ENCODE measurements around the gene GSTK1.

GSTK1 gene

GRCh38 chr7:143281529-143281928 is 18.3 kb downstream of the GSTK1 start:
- no peaks in the 10 kb centered on the region for H4K20me1 ChIP-seq (ENCODE audit: control insufficient read depth, insufficient read depth, low read depth, low read length)
- peaks cover 30% of the 10 kb centered on the region for H3K4me1 ChIP-seq (ENCODE audit: control insufficient read depth, low read length)
- H3K27me3 ChIP-seq (ENCODE audit: control insufficient read depth, low read length), result no peaks in the 10 kb centered on the region

GRCh38 chr7:143282124-143282523 is 18.9 kb downstream of the GSTK1 start:
- Histone ChIP-seq H3K27me3 (ENCODE audit: control insufficient read depth, low read length) (no peaks in the 10 kb centered on the region), H3K4me2 (ENCODE audit: low read length) (no peak overlapping the region), H3K79me2 (ENCODE audit: control insufficient read depth, low read length) (no peaks in the 10 kb centered on the region), H3K4me3 (ENCODE audit: low read length) (no peak overlapping the region), H3K4me1 (ENCODE audit: control insufficient read depth, low read length) (peaks cover 30% of the 10 kb centered on the region), H3K27ac (ENCODE audit: low read depth, low read length) (no peak overlapping the region), H3F3A (ENCODE audit: control insufficient read depth, insufficient read depth) (0 out of 2 replicates have a peak, but pooled peaks cover 5% of the 10 kb centered on the region), H3K9me3 (ENCODE audit: control insufficient read depth, insufficient read depth, low read length) (peaks cover under 1% of the 10 kb centered on the region), H3K36me3 (ENCODE audit: control insufficient read depth, low read length) (no peaks in the 10 kb centered on the region), H4K20me1 (ENCODE audit: control insufficient read depth, insufficient read depth, low read depth, low read length) (no peaks in the 10 kb centered on the region), H3K9me2 (replicated peaks; ENCODE audit: control insufficient read depth, low read length) (no peaks in the 10 kb centered on the region)
- TF ChIP-seq EZH2phosphoT487 (IDR thresholded peaks at IDR 0.05; ENCODE audit: borderline replicate concordance, low read length) (no peak), CTCF (IDR thresholded peaks at IDR 0.05; ENCODE audit: low read depth, low read length, poor library complexity, severe bottlenecking) (no peak)

More at GRCh38 chr7:143281529-143281928, 18.3 kb downstream of the GSTK1 start:
- Histone ChIP-seq H3K27ac (ENCODE audit: low read depth, low read length) (no peak overlapping the region), H3K9me2 (replicated peaks; ENCODE audit: control insufficient read depth, low read length) (no peaks in the 10 kb centered on the region), H3K4me3 (ENCODE audit: low read length) (no peak overlapping the region), H3K36me3 (ENCODE audit: control insufficient read depth, low read length) (no peaks in the 10 kb centered on the region), H3K4me2 (ENCODE audit: low read length) (no peak overlapping the region), H3K79me2 (ENCODE audit: control insufficient read depth, low read length) (no peaks in the 10 kb centered on the region), H3F3A (ENCODE audit: control insufficient read depth, insufficient read depth) (0 out of 2 replicates have a peak, but pooled peaks cover 5% of the 10 kb centered on the region), H3K9me3 (ENCODE audit: control insufficient read depth, insufficient read depth, low read length) (no peaks in the 10 kb centered on the region)
- TF ChIP-seq CTCF (IDR thresholded peaks at IDR 0.05; ENCODE audit: low read depth, low read length, poor library complexity, severe bottlenecking) (no peak), EZH2phosphoT487 (IDR thresholded peaks at IDR 0.05; ENCODE audit: borderline replicate concordance, low read length) (no peak)

GRCh38 chr7:143283381-143283780 is 20.1 kb downstream of the GSTK1 start:
- Histone ChIP-seq H3K27me3 (ENCODE audit: control insufficient read depth, low read length) (no peaks in the 10 kb centered on the region), H3F3A (ENCODE audit: control insufficient read depth, insufficient read depth) (0 out of 2 replicates have a peak, but pooled peaks cover 5% of the 10 kb centered on the region), H3K4me1 (ENCODE audit: control insufficient read depth, low read length) (peaks cover 38% of the 10 kb centered on the region), H3K9me2 (replicated peaks; ENCODE audit: control insufficient read depth, low read length) (no peaks in the 10 kb centered on the region), H3K27ac (ENCODE audit: low read depth, low read length) (peak overlapping the region; percentile 51), H3K4me2 (ENCODE audit: low read length) (peak overlapping the region; percentile 86), H3K4me3 (ENCODE audit: low read length) (peak overlapping the region; percentile 67), H3K36me3 (ENCODE audit: control insufficient read depth, low read length) (peaks cover 5% of the 10 kb centered on the region; the same call in 1 of the 2 replicates), H3K79me2 (ENCODE audit: control insufficient read depth, low read length) (peaks cover 2% of the 10 kb centered on the region), H3K9me3 (ENCODE audit: control insufficient read depth, insufficient read depth, low read length) (peaks cover 7% of the 10 kb centered on the region), H4K20me1 (ENCODE audit: control insufficient read depth, insufficient read depth, low read depth, low read length) (no peaks in the 10 kb centered on the region)
- TF ChIP-seq EZH2phosphoT487 (IDR thresholded peaks at IDR 0.05; ENCODE audit: borderline replicate concordance, low read length) (no peak), CTCF (IDR thresholded peaks at IDR 0.05; ENCODE audit: low read depth, low read length, poor library complexity, severe bottlenecking) (no peak)
